Activated T-helper 1 cell treated with anti-CD3 and anti-CD28 coated beads, Interleukin-12 subunit alpha, Interleukin-12 subunit beta, Interleukin-2, Interleukin-4 antibody, amounts not matched to agents 30 ng/mL and 10 ng/mL and 1 ng/mL, durations not matched to agents 14 hours and 24 hours and 36 hours (primary cell): ENCODE data around the gene SARM1. TPM values are rescaled to one million over a fixed set of nuclear protein-coding genes. Genes with fewer than 3 reads are reported as not detected.
"Not testable (repeated sequence)": the region's sequence is repeated elsewhere in the genome, so short reads cannot be mapped to it uniquely, and the experiment has no call there.

Experiments
- DNase-seq: peaks from one replicate; pipeline ENCODE4 v3.0.0; 2021; ENCODE audit warnings: low spot score
- H3K27ac Mint-ChIP-seq: one replicate; pipeline ENCODE4 v1.8.0; 2021; ENCODE audit warnings: mild to moderate bottlenecking, mixed read lengths
- H3K27me3 Mint-ChIP-seq: one replicate; pipeline ENCODE4 v1.8.0; 2022; ENCODE audit warnings: mild to moderate bottlenecking, moderate library complexity, mixed read lengths; ENCODE audit not compliant: insufficient read depth
- H3K36me3 Mint-ChIP-seq: one replicate; pipeline ENCODE4 v1.8.0; 2021; ENCODE audit warnings: low read depth, mixed read lengths
- H3K4me1 Mint-ChIP-seq: one replicate; pipeline ENCODE4 v1.8.0; 2021; ENCODE audit warnings: low read depth, mixed read lengths
- H3K4me3 Mint-ChIP-seq: one replicate; pipeline ENCODE4 v1.8.0; 2021; ENCODE audit warnings: mild to moderate bottlenecking, moderate library complexity, mixed read lengths
- H3K9me3 Mint-ChIP-seq: one replicate; pipeline ENCODE4 v1.8.0; 2021; ENCODE audit warnings: mixed read lengths
- intact Hi-C: fragments of 100-400 bp; cut with micrococcal nuclease; formaldehyde crosslinking; loops from one replicate; pipeline ENCODE4 v1.15.1; 2024
- total RNA-seq: library from RNA; stranded (reverse); gene quantifications from 2 replicates; pipeline ENCODE4 v1.2.3, GENCODE V29; 2022

The SARM1 gene
- total RNA-seq, 1 donor from 2014 or later, result 45.6 TPM

DNA sequence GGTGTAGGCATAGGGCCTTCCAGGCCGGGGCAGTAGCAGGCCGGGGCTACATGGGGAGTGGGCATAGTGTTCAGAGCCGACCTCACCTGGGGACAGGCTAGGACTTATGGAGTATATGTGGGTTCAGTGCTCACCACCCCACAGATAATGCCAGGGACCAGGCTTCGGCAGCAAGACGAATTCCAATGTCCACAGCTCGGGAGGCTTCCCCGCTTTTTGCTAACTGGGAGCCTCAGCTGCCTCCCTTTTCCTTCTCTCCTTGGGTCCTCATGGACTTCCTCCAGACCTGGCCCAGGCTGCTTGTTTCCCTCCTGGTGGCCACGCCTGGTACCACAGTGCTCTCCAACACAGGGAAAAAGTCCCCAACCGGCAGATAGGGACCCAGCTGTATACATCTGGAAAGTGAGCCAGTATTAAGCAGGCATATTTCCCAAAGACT is 54.6 kb downstream of the SARM1 start:
- Mint-ChIP-seq H3K9me3 (no peaks in the 10 kb centered on the region), H3K36me3 (no peaks in the 10 kb centered on the region), H3K4me1 (no peaks in the 10 kb centered on the region), H3K27me3 (peaks cover 14% of the 10 kb centered on the region), H3K27ac (no peak overlapping the region), H3K4me3 (no peak overlapping the region)
- intact Hi-C loops, result no loop called here
- no peak for DNase-seq

GRCh38 chr17:28427371-28427770 is 55.9 kb downstream of the SARM1 start:
- Mint-ChIP-seq H3K4me1 (no peaks in the 10 kb centered on the region), H3K9me3 (no peaks in the 10 kb centered on the region), H3K4me3 (no peak overlapping the region), H3K36me3 (no peaks in the 10 kb centered on the region), H3K27me3 (peaks cover 23% of the 10 kb centered on the region), H3K27ac (no peak overlapping the region)
- no peak for DNase-seq
- intact Hi-C loops, result no loop called here

GRCh38 chr17:28427982-28428381 is 56.5 kb downstream of the SARM1 start:
- intact Hi-C loops, H3K4me1 Mint-ChIP-seq, H3K27ac Mint-ChIP-seq, DNase-seq, H3K4me3 Mint-ChIP-seq, H3K36me3 Mint-ChIP-seq, H3K9me3 Mint-ChIP-seq: not testable (repeated sequence)
- peaks cover 23% of the 10 kb centered on the region for H3K27me3 Mint-ChIP-seq

GRCh38 chr17:28433721-28434120 is 62.2 kb downstream of the SARM1 start:
- no peaks in the 10 kb centered on the region for H3K9me3 Mint-ChIP-seq
- H3K27ac Mint-ChIP-seq, result no peak overlapping the region
- no peak for DNase-seq
- peaks cover 28% of the 10 kb centered on the region for H3K27me3 Mint-ChIP-seq
- H3K36me3 Mint-ChIP-seq, result no peaks in the 10 kb centered on the region
- no peaks in the 10 kb centered on the region for H3K4me1 Mint-ChIP-seq
- intact Hi-C loops, result no loop called here
- H3K4me3 Mint-ChIP-seq, result no peak overlapping the region

GRCh38 chr17:28434326-28434725 is 62.8 kb downstream of the SARM1 start:
- H3K4me3 Mint-ChIP-seq, H3K36me3 Mint-ChIP-seq, H3K4me1 Mint-ChIP-seq, H3K27ac Mint-ChIP-seq, intact Hi-C loops, DNase-seq, H3K9me3 Mint-ChIP-seq: not testable (repeated sequence)
- H3K27me3 Mint-ChIP-seq, result peaks cover 28% of the 10 kb centered on the region

GRCh38 chr17:28443901-28444638 is 72.6 kb downstream of the SARM1 start:
- no peaks in the 10 kb centered on the region for H3K4me1 Mint-ChIP-seq
- no peak overlapping the region for H3K27ac Mint-ChIP-seq
- no peak overlapping the region for H3K4me3 Mint-ChIP-seq
- H3K36me3 Mint-ChIP-seq, result no peaks in the 10 kb centered on the region
- no peak for DNase-seq
- H3K27me3 Mint-ChIP-seq, result peaks cover 9% of the 10 kb centered on the region
- intact Hi-C loops, result no loop called here
- H3K9me3 Mint-ChIP-seq, result no peaks in the 10 kb centered on the region

DNA sequence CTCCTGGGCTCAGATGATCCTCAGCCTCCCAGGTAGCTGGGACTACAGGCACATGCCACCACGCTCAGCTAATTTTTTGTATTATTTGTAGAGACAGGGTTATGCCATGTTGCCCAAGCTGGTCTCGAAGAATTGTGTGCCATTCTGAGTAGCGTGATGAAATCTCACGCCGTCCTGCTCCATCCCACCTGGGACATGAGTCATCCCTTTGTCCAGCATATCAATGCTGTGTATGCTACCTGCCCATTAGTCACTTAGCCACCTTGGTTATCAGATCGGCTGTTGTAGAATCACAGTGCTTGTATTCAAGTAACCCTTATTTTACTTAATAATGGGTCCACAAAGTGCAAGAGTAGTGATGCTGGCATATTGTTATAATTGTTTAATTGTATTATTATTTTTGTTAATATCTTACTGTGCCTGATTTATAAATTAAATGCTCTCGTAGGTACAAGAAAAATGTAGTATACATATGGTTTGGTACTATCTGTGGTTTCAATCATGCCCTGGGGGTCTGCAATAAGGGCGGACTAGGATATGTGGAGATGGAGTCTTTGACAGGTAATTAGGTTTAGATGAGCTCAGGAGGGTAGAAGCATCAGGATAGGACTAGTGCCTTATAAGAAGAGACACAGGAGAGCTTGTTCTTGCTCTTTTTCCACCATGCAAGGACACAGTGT is 75.4 kb downstream of the SARM1 start:
- no peak for DNase-seq
- Mint-ChIP-seq H3K4me1 (no peaks in the 10 kb centered on the region), H3K27me3 (peaks cover 24% of the 10 kb centered on the region), H3K27ac (no peak overlapping the region), H3K9me3 (no peaks in the 10 kb centered on the region), H3K36me3 (no peaks in the 10 kb centered on the region), H3K4me3 (no peak overlapping the region)
- intact Hi-C loops, result no loop called here

- no peak for DNase-seq
- no peak overlapping the region for H3K4me3 Mint-ChIP-seq
- no peaks in the 10 kb centered on the region for H3K36me3 Mint-ChIP-seq
- no peaks in the 10 kb centered on the region for H3K9me3 Mint-ChIP-seq
- no peaks in the 10 kb centered on the region for H3K4me1 Mint-ChIP-seq
- H3K27me3 Mint-ChIP-seq, result peaks cover 25% of the 10 kb centered on the region
- no peak overlapping the region for H3K27ac Mint-ChIP-seq
- intact Hi-C loops, result no loop called here
Measured at GRCh38 chr17:28447396-28447760, 75.9 kb downstream of the SARM1 start.

DNA sequence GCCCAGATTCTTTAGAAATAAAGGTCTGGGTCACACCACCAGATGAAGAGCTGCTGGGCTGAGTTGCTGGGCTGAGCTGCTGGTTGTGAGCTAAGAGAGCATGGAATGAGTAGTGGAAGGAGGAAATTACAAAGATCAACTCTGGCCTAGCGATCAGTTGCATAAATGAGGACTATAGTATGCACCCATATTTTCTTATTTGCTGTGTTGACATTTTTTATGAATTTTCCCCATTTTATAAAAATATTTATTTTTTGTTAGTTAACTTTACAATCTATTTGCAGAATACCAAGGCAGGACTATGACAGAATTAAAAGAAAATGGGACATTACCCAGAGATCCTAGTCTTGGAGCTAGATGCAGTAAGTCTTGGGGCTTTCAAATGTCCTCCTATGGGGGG is 78.4 kb downstream of the SARM1 start:
- no peaks in the 10 kb centered on the region for H3K4me1 Mint-ChIP-seq
- DNase-seq, result no peak
- H3K27ac Mint-ChIP-seq, result no peak overlapping the region

More for the DNA sequence above, 78.4 kb downstream of the SARM1 start:
- intact Hi-C loops, result no loop called here
- H3K27me3 Mint-ChIP-seq, result peaks cover 29% of the 10 kb centered on the region
- H3K36me3 Mint-ChIP-seq, result no peaks in the 10 kb centered on the region
- no peaks in the 10 kb centered on the region for H3K9me3 Mint-ChIP-seq
- H3K4me3 Mint-ChIP-seq, result no peak overlapping the region

Other genes starting within 250 kb of the SARM1 start
- 60.9 and 64.5 TPM in 2 replicates for gene TMEM97, start 52.5 kb upstream of the SARM1 start, total RNA-seq
- 21.3 and 25.8 TPM in 2 replicates for gene IFT20, start 36.2 kb upstream of the SARM1 start, total RNA-seq
- 35.1 and 39.9 TPM in 2 replicates for gene TNFAIP1, start 35.9 kb upstream of the SARM1 start, total RNA-seq
- 110 and 114 TPM in 2 replicates for gene POLDIP2, start 14.2 kb upstream of the SARM1 start, total RNA-seq
- not detected in 2 replicates for gene SEBOX, start 6.5 kb upstream of the SARM1 start, total RNA-seq
- 0.31 and 0.34 TPM in 2 replicates for gene VTN, start 1.4 kb upstream of the SARM1 start, total RNA-seq
- 7.8 and 8.1 TPM in 2 replicates for gene SLC46A1, start 34.5 kb downstream of the SARM1 start, total RNA-seq
- gene SLC13A2, start 102.0 kb downstream of the SARM1 start, total RNA-seq, result not detected in 2 replicates
- gene FOXN1, start 134.7 kb downstream of the SARM1 start, total RNA-seq, result not detected in 2 replicates
- 63.3 and 63.9 TPM in 2 replicates for gene UNC119, start 180.9 kb downstream of the SARM1 start, total RNA-seq
- gene PIGS, start 199.8 kb downstream of the SARM1 start, total RNA-seq, result 57.8 and 61.2 TPM in 2 replicates
- 44.0 and 47.6 TPM in 2 replicates for gene ALDOC, start 205.2 kb downstream of the SARM1 start, total RNA-seq
- 81.9 and 83.1 TPM in 2 replicates for gene SPAG5, start 227.3 kb downstream of the SARM1 start, total RNA-seq
- gene RSKR, start 242.5 kb downstream of the SARM1 start, total RNA-seq, result 38.4 and 42.9 TPM in 2 replicates